Stimulated activated CD8-positive, alpha-beta memory T cell treated with anti-CD3 and anti-CD28 coated beads, Interleukin-4, amount 100 ng/mL, for 48 hours (primary cell): ENCODE data around the gene RNF115.
"Not testable (repeated sequence)": the region's sequence is repeated elsewhere in the genome, so short reads cannot be mapped to it uniquely, and the experiment has no call there.

Source experiments
- DNase-seq: peaks from one replicate; pipeline ENCODE4 v3.0.0-alpha.2; 2020

RNF115 gene

DNA sequence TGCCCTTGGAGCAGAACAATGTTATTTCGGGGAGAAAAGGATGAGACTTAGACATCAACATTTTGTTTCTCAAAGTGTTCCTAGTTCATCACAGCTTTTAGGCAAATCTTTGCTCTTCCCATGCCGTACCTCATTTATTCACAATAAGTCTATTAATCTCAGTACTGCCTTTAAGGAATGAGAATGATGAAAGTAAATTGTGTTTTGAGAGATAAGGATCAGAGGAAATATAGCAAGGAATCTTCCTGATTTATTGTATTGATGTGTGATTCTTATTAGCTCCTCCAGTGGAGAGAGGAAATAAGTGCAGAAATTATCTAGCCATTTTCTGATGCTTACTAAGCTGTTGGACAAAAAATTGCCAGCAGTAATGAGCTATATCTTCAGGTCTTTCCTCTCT, 2.1 kb upstream of the RNF115 start:
- DNase-seq, result no peak

DNA sequence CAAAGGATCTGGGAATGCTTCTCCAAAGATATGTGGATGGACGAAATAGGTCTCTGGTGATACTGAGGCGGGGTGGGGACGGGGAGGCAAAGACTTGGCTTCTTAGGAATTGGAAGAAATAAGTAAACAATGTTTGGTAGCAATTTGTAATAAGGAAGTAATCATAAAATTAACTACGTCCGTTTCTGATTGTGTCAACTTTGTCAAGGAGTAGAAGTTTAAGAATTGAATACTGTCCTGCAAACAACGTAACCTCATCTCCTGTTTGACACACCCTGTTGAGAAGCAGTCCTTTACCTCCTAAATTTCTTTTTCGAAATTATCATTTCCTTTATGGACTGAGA, 576 bp upstream of the RNF115 start:
- DNase-seq, result no peak

DNA sequence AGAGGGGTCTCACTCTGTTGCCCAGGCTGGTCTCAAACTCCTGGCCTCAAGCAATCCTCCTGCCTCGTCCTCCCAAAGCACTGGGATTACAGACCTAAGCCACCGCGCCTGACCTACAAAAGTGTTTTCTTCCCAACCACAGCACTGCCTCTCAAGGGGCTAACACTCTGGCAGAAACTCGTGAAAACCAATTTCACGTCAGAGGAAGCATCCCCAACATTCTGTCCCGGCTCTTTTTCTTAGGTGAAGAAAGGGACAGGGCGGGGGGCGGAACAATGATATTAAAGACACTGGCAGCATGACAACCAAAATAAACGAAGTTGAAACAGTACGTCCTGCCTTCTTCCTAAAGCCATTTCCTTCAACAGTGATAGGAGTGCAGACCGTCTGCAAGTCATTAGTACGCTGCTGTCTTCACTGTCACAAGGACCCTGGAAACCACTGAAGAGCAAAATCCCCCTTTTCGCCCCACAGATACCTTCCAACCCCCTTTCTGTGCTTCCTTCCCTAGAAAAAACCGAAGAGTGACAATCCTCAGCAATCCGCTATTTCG, 1.0 kb downstream of the RNF115 start:
- DNase-seq, result not testable (repeated sequence)

DNA sequence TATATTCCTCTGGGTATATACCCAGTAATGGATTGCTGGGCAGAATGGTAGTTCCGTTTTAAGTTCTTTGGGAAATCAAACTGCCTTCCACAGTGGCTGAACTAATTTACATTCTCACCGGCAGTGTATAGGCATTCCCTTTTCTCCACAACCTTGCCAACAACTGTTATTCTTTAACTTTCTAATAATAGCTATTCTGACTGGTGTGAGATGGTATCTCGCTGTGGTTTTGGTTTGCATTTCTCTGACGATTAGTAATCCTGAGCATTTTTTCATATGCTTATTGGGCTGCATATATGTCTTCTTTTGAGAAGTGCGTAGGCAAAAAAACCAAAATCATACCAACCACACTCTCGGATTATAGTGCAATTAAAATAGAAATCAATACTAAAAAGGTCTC, 5.8 kb downstream of the RNF115 start:
- DNase-seq, result not testable (repeated sequence)

DNA sequence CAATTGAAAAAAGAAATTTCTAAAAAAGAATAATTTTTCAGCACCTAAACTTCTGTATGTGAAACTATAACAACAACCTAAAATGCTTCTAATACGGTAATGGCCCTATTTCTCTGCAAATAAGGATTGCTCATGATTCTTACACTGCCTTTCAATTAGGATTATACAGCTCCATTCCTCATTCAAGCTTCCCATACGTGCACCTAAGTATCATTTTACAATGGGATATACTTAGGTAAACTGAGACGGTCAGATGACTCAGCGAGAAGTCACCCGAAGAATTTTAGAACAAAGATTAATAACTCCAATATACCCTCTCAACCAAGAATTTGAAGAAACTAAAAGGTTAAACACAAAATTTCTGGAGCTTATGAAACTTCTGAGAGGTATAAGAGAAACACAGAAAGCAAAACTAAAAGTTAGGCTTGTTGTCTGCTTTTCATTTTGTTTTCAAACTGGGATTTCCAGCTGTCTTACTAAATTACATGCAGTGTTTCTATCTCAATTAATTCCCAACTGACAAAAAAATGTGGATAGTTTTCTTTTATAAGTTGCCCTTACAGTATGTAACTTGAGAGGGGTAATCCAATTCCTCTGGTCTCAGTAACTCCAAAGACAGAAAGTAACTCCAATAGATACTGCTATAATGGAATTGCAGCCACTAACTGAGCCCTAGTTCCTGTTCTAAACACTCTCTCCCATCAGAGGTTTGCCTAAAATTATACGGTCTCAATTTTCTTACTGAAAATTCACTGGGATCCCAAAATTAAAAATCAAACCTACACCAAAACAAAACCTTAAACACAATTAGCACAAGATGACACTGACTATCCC, 10.7 kb downstream of the RNF115 start:
- not testable (repeated sequence) for DNase-seq

DNA sequence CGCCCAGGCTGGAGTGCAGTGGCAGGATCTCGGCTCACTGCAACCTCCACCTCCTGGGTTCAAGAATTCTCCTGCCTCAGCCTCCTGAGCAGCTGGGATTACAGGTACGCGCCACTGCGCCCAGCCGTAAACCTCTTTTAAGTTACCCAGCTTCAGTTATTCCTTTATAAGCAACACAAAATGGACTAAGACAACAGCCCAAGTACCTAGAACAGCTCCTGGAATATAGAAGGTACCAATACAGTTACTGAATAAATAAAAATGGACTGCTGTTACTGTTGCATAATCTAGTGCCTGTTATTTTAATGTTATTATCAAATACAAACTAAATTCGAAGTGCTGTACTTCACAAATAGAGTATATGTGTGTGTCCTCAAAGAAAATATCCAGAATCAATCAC, 17.1 kb downstream of the RNF115 start:
- DNase-seq, result no peak

DNA sequence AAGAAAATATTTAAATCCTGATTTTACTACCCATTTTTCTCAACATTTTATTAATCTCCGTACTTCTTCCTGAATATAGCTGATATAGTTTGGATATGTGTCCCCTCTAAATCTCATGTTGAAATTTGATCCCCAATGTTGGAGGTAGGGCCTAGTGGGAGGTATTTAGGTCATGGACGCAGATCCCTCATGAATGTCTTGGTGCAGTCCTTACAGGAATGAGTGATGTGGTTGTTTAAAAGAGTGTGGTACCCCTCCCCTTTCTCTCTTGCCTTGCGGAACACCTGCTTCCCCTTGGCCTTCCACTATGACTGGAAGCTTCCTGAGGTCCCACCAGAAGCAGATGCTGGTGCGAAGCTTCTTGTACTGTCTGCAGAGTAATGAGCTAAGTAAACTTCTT, 17.5 kb downstream of the RNF115 start:
- no peak for DNase-seq

DNA sequence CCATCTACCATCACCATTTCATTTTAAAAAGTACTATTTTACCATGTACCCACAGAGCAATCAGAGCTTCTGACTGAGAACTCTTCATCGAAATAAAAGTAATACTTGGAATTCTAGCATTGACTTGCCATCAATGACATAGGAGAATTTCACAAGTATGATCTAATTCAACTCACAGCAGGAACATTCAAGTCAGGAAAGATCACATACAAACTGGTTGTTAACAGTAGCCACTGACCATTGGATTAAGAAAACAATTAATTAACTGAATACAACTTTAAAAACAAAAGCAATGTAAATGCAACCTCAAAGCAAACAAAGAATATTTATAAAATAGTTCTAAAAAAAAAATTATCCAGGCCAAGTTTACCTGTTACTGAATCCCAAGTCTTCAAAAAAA, 18.8 kb downstream of the RNF115 start:
- no peak for DNase-seq

DNA sequence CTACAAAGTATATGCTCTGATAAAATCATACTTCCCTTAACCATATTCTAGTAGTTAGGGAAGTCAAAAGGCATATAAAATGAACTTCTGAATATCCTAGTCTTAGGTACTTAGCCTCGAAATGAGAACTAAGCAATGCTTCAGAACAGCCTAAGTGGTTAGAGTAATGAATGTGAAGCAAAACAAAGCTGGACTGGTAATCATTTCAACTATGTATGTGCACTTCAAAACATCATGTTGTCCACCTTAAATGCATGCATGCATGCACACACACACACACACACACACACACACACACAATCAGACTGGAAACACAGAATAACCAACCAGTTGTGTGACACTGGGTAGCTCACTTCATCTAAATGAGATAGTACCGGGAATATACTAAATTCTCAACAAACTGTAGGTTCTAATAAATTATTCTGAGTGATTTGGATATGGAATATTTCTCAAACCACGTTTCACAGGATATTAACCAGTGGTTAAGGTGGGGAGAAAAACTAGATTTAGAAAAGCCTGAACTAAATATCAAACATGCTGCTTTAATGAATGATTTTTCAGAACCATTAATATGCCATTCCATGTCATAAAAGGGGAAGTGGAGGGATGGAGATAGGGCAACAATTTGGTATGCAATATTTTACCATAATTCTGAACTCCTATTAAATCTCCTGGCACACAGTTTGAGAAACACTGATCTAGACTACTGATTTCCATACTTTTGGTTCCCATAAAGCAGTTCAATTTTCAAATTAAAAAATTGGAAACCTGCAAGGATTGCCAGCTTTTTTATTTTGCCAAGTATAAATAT, 19.5 kb downstream of the RNF115 start:
- no peak for DNase-seq

DNA sequence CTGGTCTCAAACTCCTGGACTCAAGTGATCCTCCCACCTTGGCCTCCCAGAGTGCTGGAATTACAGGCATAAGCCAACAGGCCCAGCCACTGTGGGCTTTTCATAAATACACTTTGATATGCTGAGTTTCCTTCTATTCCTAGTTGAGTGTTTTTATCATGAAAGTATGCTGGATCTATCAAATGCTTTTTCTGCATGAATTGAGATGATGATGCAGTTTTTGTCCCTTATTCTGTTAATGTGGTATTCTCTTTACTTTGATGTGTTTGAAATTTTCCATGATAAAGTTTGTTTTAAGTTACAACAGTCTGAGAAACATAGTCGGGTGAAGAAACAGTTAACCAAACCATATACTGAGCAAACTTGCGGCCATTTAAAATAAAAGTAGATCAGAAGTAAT, 24.1 kb downstream of the RNF115 start:
- no peak for DNase-seq

DNA sequence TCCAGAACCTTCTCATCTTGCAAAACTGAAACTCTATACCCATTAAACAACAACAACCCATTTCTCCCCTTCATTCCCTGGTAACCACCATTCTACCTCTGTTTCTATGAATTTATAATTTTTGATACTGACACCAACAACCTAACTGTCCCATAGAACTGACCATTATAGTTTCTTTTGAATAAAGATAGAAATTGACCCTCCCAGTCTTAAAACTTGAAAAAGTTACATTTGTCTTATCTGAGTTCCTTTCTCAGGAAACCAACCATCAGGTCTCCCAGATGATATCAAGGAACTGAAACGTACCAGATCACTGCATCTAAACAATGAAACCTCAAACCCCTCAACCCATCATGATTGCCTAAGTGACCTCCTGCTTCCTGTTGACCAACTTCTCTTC, 27.1 kb downstream of the RNF115 start:
- DNase-seq, result no peak

DNA sequence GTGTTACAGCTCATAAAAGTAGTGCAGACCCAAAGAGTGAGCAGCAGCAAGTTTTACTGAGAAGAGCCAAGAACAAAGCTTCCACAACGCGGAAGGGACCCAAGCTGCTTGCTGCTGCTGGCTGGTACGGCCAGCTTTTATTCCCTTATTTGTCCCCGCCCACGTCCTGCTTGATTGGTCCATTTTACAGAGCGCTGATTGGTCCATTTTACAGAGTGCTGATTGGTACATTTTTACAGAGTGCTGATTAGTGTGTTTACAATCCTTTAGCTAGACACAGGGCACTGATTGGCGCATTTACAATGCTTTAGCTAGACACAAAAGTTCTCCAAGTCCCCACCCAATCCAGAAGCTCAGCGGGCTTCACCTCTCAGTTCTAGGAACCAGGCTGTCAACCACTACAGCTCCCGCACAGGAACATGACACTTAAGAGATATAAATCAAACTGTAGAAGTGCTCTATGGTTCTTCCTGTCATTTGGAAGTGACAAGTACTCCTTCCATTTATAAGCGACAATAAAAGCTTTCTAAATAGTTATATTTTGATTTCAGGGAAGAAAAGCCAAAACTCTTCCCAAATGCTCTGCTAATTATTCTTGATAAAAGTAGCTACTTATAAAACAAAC, 28.5 kb downstream of the RNF115 start:
- DNase-seq, result no peak

DNA sequence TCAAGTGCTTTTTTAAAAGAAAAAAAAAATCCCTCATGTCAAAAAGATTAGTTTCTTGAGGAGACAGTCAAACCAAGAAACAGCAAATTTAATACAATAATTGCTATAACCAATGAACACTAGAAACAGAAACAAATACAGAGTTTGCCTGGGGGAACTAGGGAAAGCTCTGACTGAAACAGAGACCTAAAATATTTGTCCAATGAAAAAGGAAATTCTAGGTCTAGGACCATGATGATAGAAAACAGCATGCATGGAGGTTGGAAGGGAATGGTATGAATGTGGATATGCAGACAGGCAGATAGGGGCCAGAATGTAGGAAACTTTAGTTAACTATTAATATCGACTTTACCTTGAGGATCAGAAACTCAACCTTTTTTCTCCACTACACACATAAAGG, 31.4 kb downstream of the RNF115 start:
- DNase-seq, result no peak

DNA sequence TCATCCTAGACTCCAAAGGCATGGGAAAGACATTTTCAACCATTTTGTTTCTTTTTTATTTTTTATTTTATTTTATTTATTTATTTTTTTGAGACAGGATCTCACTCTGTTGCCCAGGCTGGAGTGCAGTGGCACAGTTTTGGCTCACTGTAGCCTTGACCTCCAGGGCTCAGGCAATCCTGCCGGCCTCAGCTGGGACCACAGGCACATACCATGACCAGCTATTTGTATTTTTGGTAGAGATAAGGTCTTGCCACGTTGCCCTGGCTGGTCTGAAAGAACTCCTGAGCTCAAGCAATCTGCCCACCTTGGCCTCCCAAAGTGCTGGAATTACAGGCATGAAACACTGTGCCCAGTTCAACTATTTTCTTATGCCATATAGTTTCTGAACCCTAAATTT, 32.0 kb downstream of the RNF115 start:
- not testable (repeated sequence) for DNase-seq

DNA sequence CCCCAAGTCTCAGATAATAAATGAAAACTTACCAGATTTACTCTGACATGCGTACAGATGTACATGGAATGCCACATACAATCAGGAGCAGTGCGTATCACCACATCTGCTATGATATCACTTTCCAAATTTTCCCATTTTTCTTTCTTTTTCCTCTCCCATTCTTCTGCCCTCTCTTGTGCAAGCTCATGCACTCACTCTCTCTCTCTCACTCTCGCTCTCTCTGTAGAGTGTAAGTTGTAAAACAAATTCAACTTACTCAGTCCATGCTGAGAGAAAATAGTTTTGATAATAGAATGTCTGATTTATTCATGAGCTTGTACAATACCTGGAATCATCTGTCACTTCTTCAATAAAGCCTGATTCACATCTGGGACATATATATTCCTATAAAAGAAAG, 35.3 kb downstream of the RNF115 start:
- DNase-seq, result no peak

DNA sequence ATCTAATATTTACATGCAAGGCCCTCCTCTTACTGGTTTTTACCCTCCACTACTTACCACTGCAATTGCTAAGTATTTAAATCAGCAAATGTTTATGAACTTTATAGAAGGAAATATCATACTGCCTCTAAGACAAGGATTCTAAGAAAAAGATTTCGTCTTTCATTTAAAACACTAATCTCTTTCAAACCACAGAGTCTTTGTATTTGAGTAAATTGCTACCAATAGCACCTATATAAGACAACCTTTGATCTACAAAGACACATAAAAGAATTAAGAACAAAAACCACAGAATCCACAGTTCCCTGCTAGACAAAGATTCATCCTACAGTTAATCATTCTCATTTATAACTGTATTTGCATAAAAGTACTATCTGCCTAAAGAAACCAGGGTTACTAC, 37.6 kb downstream of the RNF115 start:
- DNase-seq, result no peak

DNA sequence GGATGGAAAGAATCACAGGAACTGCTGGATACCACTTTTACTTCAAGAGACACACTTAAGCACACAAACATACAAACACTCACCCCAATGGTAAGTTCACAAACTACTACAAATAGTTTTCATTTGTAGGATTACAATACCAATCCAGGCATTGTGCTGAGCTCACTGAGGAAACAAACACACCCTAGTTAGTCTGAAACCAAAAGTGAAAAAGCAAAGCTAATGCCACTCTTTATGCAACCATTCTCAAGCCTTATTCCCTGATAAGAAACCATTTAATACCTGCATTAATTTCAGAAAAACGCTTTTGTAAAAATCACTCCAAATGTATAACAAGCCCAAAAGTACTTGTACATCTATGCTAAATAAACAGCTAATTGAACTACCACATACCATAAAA, 38.3 kb downstream of the RNF115 start:
- no peak for DNase-seq

DNA sequence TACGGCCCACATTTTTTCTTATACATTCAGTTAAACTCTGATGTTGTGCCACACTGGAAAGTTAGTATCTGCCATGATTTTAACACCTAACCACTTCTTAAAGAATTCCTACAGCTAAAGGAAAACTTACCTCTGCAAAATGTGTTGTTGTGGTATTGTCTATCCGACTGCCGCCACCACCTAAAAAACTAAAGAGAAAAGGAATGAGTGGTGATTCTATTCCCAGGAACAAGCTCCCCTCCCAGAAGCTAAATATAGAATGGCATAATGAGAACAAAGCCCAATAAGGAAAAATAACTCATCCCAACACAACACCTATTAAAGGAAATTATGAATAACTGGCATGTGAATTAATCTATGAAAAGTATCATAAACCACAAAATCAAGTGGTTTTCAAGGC, 39.5 kb downstream of the RNF115 start:
- DNase-seq, result no peak

DNA sequence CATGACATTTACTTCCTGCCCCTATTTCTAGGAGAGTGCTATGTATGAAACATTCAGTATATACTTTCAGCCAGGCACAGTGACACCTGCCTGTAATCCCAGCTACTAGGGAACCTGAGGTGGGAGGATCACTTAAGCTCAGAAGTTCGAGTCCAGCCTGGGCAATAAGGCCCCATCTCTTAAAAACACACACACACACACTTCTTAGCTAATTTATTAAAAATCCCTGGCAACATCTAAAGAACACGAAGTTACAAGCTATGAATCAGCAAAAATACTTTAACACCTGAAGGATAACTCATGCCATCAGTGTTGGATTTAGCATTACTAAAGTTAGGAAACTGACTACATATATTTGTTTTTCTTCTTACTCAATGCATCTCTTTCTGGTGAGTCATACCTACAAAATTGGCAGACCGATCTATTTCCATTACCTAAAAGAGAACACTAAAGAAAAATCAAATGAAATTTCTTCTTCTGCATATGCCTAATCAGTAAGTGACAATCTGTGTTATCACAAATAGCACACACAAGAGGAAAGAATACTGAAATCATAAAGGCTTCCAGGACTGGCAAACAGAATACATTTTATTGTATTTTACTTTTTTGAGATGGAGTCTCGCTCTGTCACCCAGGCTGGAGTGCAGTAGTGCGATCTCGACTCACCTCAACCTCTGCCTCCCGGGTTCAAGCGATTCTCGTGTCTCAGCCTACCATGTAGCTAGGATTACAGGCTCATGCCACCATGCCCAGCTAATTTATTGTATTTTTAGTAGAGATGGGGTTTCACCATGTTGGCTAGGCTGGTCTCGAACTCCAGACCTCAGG, 41.4 kb downstream of the RNF115 start:
- no peak for DNase-seq

DNA sequence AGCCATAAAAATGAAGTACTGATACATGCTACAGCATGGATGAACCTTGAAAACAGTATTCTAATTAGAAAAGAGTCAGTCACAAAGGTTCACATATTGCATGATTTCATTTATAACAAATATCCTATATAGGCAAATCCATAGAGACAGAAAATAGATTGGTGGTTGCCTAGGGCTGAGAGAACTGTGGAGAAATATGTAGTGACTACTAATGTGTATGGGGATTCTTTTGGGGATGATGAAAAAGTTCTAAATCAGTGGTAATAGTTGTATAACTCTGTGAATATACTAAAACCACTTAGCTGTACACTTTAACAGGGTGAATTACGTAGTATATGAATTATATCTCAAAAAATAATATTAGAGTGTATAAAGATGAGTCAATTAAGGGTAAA, 45.8 kb downstream of the RNF115 start:
- DNase-seq, result no peak

DNA sequence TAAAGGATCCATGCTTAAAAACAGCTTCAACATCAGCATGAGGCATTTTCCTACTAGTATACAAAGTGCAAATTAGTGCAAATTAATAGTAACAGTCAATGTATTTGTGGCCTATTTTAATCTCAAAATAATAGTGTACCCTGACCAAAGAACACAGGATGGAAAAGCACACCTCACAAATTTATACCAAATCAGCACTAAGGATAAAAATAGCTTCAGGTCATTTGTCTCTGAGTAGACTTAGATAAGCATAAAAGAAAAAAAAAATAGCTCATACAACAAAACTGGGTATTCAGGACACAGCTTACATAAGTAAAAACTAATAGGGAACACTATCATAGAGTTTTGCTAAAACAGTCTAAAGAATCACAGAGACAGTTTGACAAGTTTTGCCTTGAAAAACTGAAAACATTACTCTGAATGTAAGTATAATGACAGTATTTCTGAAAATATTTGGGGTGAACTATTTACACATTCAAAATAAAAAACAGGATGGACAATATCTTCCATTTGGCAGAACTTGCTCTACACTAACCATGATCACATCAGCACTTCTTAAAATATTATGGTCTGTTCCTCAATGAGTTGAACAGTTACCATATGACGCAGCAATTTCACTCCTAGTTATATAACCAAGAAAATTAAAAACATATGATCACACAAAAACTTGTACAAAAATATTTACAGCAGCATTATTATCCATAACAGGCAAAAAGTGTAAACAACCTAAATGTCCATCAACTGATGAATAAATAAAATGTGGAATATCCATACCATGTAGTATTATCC, 46.3 kb downstream of the RNF115 start:
- DNase-seq, result no peak

DNA sequence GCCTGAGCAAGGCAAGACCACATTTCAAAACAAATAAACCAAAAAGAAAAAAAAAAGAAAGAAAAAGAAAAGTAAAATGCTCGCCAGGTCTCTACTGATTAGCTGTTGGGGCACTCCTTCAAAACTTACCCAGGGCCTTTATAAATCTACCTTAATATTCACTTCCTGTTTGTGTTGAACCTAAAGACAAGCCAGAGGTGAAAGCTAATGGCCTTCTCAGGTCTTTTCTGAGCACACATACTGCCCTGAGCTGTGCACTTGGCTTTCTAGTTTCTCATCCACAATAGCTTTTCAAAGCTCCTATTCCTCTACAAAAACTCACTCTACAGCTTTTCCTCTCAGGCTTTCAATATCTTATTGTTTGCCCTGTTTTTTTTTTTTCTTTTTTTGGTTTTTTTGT, 50.5 kb downstream of the RNF115 start:
- no peak for DNase-seq
